Endothelial cell (in vitro differentiated cells): ENCODE measurements around the gene CXCL11. TPM values are rescaled to one million over a fixed set of nuclear protein-coding genes. Genes with fewer than 3 reads are reported as not detected.
"Not testable (repeated sequence)": the region's sequence is repeated elsewhere in the genome, so short reads cannot be mapped to it uniquely, and the experiment has no call there.

Source experiments
- DNase-seq: peaks from one replicate; pipeline ENCODE4 v3.0.0; 2021; ENCODE audit warnings: low spot score
- H3K27ac Mint-ChIP-seq: one replicate; pipeline ENCODE4 v1.8.0; 2021; ENCODE audit warnings: mixed read lengths, inconsistent platforms; ENCODE audit not compliant: unreplicated experiment
- H3K27me3 Mint-ChIP-seq: one replicate; pipeline ENCODE4 v1.8.0; 2021; ENCODE audit warnings: mild to moderate bottlenecking, moderate library complexity, mixed read lengths, inconsistent platforms; ENCODE audit not compliant: unreplicated experiment
- H3K36me3 Mint-ChIP-seq: one replicate; pipeline ENCODE4 v1.8.0; 2021; ENCODE audit warnings: mild to moderate bottlenecking, low read depth, mixed read lengths, inconsistent platforms; ENCODE audit not compliant: unreplicated experiment
- H3K4me1 Mint-ChIP-seq: one replicate; pipeline ENCODE4 v1.8.0; 2021; ENCODE audit warnings: mild to moderate bottlenecking, mixed read lengths, inconsistent platforms; ENCODE audit not compliant: unreplicated experiment
- H3K4me3 Mint-ChIP-seq: one replicate; pipeline ENCODE4 v1.8.0; 2021; ENCODE audit warnings: mild to moderate bottlenecking, mixed read lengths, inconsistent platforms; ENCODE audit not compliant: unreplicated experiment
- H3K9me3 Mint-ChIP-seq: one replicate; pipeline ENCODE4 v1.8.0; 2021; ENCODE audit warnings: mixed read lengths, inconsistent platforms; ENCODE audit not compliant: unreplicated experiment
- total RNA-seq: library from RNA; stranded (reverse); fragmentation: NEBNext Ultra II Directional; extraction: Animal tissue kit (Norgen Biotek cat#: 25700); gene quantifications from one replicate; pipeline ENCODE4 v1.2.1, GENCODE V29; 2021; ENCODE audit not compliant: unreplicated experiment
- TF ChIP-seq, protein P1 (sequence below): fragments of 200-600 bp; sonication (generic); IDR thresholded peaks from one replicate; pipeline ENCODE4 v1.5.0; 2021; ENCODE audit warnings: antibody characterized with exemption; ENCODE audit not compliant: unreplicated experiment

CXCL11 gene
- total RNA-seq, 1 donor from 2014 or later, result not detected

DNA sequence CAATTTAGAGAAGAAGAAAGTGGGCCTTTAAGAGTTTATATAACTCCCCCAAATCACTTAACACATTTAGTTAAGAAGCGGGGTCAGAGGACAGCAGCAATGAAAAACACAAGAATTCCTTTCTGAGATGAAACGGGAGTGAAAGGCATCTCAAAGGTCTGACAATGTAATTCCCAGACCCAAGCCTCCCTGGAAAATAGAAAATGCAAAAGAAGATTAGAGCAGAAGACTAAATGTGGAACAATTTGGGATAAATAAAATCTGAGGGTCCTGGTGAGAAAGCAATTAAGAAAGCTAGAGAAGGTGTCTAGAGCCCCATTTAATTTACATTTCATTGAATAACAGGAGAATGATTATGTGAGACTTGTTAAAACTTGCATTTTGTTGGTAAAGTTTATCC lies 19.6 kb upstream of the CXCL11 start:
- Mint-ChIP-seq H3K4me1 (no peaks in the 10 kb centered on the region), H3K27me3 (peaks cover 2% of the 10 kb centered on the region), H3K36me3 (no peaks in the 10 kb centered on the region), H3K4me3 (no peak overlapping the region), H3K27ac (no peak overlapping the region), H3K9me3 (no peaks in the 10 kb centered on the region)
- TF ChIP-seq, protein P1, sequence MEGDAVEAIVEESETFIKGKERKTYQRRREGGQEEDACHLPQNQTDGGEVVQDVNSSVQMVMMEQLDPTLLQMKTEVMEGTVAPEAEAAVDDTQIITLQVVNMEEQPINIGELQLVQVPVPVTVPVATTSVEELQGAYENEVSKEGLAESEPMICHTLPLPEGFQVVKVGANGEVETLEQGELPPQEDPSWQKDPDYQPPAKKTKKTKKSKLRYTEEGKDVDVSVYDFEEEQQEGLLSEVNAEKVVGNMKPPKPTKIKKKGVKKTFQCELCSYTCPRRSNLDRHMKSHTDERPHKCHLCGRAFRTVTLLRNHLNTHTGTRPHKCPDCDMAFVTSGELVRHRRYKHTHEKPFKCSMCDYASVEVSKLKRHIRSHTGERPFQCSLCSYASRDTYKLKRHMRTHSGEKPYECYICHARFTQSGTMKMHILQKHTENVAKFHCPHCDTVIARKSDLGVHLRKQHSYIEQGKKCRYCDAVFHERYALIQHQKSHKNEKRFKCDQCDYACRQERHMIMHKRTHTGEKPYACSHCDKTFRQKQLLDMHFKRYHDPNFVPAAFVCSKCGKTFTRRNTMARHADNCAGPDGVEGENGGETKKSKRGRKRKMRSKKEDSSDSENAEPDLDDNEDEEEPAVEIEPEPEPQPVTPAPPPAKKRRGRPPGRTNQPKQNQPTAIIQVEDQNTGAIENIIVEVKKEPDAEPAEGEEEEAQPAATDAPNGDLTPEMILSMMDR, result no peak
- DNase-seq, result no peak

DNA sequence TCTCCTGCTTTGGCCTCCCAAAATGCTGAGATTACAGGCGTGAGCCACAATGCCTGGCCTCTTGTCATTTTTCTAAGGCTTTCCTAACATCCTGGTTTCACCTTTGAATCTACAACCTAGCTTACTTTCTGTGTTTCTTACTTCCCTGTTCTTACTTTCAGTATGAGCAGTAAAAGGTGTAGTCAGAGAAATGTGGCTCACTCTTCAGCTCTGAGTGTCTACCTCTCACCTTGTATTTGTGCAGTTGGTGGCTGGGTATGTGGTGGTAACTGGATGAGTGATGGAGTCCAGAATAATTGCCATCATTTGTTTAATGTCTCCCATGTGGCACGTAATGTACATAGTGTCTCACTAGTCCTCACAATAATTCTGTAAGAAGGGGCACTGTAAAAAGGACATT lies 19.1 kb upstream of the CXCL11 start:
- Mint-ChIP-seq H3K4me1 (no peaks in the 10 kb centered on the region), H3K27me3 (peaks cover 2% of the 10 kb centered on the region), H3K36me3 (peaks cover 1% of the 10 kb centered on the region), H3K9me3 (no peaks in the 10 kb centered on the region), H3K27ac (no peak overlapping the region), H3K4me3 (no peak overlapping the region)
- TF ChIP-seq, protein P1, result no peak
- no peak for DNase-seq

DNA sequence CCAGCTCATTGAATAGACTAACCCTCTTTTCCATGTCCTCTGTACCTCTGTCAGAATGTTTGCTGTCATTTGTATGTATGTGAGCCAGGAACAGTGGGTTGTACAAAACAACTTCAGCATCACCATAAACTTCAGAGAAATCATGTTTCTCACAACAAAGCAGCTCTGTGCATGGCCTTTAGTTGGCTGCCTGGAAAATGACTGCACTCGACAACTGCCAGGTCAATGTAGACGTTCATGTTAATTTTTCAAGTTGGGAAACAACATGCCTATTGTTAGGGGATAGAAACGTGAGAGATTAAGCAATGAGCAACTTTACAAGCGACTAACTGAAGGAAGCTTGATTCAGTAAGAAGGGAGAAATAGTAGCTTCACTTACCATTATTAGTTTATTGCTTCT lies 17.9 kb upstream of the CXCL11 start:
- H3K4me1 Mint-ChIP-seq, result no peaks in the 10 kb centered on the region
- peaks cover 3% of the 10 kb centered on the region for H3K27me3 Mint-ChIP-seq
- no peak for DNase-seq
- H3K27ac Mint-ChIP-seq, result no peak overlapping the region
- TF ChIP-seq, protein P1, result no peak
- H3K36me3 Mint-ChIP-seq, result peaks cover 7% of the 10 kb centered on the region
- H3K4me3 Mint-ChIP-seq, result no peak overlapping the region
- H3K9me3 Mint-ChIP-seq, result no peaks in the 10 kb centered on the region

DNA sequence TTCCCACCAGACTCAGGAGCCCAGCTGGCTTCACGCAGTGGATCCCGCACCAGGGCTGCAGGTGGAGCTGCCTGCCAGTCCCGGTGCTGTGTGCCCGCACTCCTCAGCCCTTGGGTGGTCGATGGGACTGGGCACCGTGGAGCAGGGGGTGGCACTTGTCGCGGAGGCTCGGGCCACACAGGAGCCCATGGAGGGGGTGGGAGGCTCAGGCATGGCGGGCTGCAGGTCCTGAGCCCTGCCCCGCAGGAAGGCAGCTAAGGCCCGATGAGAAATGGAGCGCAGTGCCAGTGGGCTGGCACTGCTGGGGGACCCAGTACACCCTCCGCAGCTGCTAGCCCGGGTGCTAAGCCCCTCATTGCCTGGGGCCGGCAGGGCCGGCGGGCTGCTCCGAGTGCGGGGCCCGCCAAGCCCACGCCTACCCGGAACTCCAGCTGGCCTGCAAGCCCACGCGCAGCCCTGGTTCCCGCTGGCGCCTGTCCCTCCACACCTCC lies 14.7 kb upstream of the CXCL11 start:
- H3K36me3 Mint-ChIP-seq, H3K27ac Mint-ChIP-seq, H3K27me3 Mint-ChIP-seq, H3K4me3 Mint-ChIP-seq, DNase-seq, H3K4me1 Mint-ChIP-seq, H3K9me3 Mint-ChIP-seq: not testable (repeated sequence)

DNA sequence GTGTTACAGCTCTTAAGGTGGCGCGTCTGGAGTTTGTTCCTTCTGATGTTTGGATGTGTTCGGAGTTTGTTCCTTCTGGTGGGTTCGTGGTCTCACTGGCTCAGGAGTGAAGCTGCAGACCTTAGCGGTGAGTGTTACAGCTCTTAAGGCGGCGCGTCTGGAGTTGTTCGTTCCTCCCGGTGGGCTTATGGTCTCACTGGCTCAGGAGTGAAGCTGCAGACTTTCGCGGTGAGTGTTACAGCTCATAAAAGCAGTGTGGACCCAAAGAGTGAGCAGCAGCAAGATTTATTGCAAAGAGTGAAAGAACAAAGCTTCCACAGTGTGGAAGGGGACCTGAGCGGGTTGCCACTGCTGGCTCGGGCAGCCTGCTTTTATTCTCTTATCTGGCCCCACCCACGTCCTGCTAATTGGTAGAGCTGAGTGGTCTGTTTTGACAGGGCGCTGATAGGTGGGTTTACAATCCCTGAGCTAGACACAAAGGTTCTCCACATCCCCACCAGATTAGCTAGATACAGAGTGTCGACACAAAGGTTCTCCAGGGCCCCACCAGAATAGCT lies 14.1 kb upstream of the CXCL11 start:
- H3K27me3 Mint-ChIP-seq, H3K27ac Mint-ChIP-seq, H3K36me3 Mint-ChIP-seq, DNase-seq, H3K4me1 Mint-ChIP-seq, H3K4me3 Mint-ChIP-seq, H3K9me3 Mint-ChIP-seq: not testable (repeated sequence)

DNA sequence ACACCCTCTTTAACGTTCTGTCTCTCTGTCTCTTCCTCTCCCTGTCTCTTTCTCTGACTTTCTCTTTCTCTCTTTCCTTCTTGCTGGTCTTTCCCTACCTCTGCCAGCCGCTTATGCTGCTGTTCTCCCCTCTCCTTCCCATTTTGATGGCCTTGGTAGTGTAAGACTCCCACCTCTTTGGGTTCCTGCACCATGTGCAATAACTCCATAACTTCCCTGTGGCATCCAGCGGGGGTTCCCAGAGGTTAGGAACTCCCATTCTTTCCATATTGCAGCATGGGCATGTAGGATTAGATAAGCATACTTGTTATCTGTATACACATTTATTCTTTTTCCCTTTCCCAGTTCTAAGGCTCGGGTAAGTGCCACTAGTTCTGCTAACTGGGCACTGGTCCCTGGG lies 8.8 kb upstream of the CXCL11 start:
- H3K27ac Mint-ChIP-seq, H3K4me1 Mint-ChIP-seq, H3K9me3 Mint-ChIP-seq, H3K27me3 Mint-ChIP-seq, H3K4me3 Mint-ChIP-seq, DNase-seq, H3K36me3 Mint-ChIP-seq: not testable (repeated sequence)

DNA sequence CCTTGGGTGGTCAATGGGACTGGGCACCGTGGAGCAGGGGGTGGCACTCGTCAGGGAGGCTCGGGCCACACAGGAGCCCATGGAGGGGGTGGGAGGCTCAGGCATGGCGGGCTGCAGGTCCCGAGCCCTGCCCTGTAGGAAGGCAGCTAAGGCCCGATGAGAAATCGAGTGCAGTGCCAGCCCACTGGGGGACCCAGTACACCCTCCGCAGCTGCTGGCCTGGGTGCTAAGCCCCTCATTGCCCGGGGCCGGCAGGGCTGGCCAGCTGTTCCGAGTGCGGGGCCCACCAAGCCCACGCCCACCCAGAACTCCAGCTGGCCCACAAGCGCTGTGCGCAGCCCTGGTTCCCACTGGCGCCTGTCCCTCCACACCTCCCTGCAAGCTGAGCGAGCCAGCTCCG lies 7.4 kb upstream of the CXCL11 start:
- H3K4me1 Mint-ChIP-seq, H3K27me3 Mint-ChIP-seq, DNase-seq, H3K4me3 Mint-ChIP-seq, H3K36me3 Mint-ChIP-seq, H3K9me3 Mint-ChIP-seq, H3K27ac Mint-ChIP-seq: not testable (repeated sequence)

DNA sequence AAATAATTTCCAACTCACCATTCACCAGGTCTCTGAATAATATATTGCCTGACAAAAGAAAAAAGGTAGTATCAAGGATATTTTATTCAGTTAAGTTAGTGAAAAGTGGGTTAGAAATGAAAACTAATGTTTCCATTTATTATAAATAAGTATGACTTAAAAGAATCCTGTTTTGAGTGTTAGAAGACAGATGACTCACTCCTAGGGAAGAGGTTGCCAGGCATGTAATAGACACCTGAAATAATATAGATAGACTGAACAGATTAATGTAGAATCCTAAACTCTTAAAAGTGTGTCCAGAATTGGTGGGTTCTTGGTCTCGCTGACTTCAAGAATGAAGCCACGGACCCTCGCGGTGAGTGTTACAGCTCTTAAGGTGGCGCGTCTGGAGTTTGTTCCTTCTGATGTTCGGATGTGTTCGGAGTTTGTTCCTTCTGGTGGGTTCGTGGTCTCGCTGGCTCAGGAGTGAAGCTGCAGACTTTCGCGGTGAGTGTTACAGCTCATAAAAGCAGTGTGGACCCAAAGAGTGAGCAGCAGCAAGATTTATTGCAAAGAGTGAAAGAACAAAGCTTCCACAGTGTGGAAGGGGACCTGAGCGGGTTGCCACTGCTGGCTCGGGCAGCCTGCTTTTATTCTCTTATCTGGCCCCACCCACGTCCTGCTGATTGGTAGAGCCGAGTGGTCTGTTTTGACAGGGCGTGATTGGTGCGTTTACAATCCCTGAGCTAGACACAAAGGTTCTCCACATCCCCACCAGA lies 6.5 kb upstream of the CXCL11 start:
- H3K4me3 Mint-ChIP-seq, H3K9me3 Mint-ChIP-seq, H3K27me3 Mint-ChIP-seq, DNase-seq, H3K4me1 Mint-ChIP-seq, H3K27ac Mint-ChIP-seq, H3K36me3 Mint-ChIP-seq: not testable (repeated sequence)
